Esophagus muscularis mucosa (tissue), 4 donors: Measurements from ENCODE around the gene CRYGN. TPM values are rescaled to one million over a fixed set of nuclear protein-coding genes. Genes with fewer than 3 reads are reported as not detected.

Experiments
- DNase-seq: peaks from one replicate; pipeline ENCODE4 v3.0.0-alpha.2; 2017; ENCODE audit errors: extremely low spot score
- H3K27ac ChIP-seq, 4 donors: fragments of 200-600 bp; sonication (generic); replicated peaks in 1 of 4; 1 replicate in 3 of 4; 2 replicates in 1 of 4; pipeline ENCODE4 v1.5.1; 2016 to 2019; ENCODE audit warnings: mild to moderate bottlenecking in 1 of 4
- H3K27me3 ChIP-seq, 4 donors: fragments of 200-600 bp; sonication (generic); one replicate each; pipeline versions ENCODE4 v1.5.1 to v1.6.0; 2016 to 2019
- H3K36me3 ChIP-seq, 4 donors: fragments of 200-600 bp; sonication (generic); one replicate each; pipeline ENCODE4 v1.5.1; 2016 to 2019
- H3K4me1 ChIP-seq, 4 donors: fragments of 200-600 bp; sonication (generic); one replicate each; pipeline ENCODE4 v1.5.1; 2016 to 2019
- H3K4me3 ChIP-seq, 4 donors: fragments of 200-600 bp; sonication (generic); 1 replicate in 2 of 4; 2 replicates in 2 of 4; pipeline ENCODE4 v1.5.1; 2016 to 2019; ENCODE audit warnings: mild to moderate bottlenecking in 4 of 4, moderate library complexity in 1 of 4
- H3K9me3 ChIP-seq, 4 donors: fragments of 200-600 bp; sonication (generic); 1 replicate in 3 of 4; 2 replicates in 1 of 4; pipeline ENCODE4 v1.5.1; 2016 to 2019
- CTCF ChIP-seq, 3 experiments: fragments of 200-600 bp in 2 of 3; fragments of 450-650 bp in 1 of 3; sonication (generic) in 2 of 3; IDR thresholded peaks; one replicate each; pipeline ENCODE4 v1.5.1; 2017 to 2019; ENCODE audit warnings: antibody characterized with exemption in 3 of 3, mild to moderate bottlenecking in 2 of 3, moderate library complexity in 1 of 3
- EP300 ChIP-seq: sonication (generic); formaldehyde crosslinking; IDR thresholded peaks from one replicate; pipeline ENCODE4 v1.6.1; 2017; ENCODE audit warnings: antibody characterized with exemption
- POLR2A ChIP-seq: fragments of 450-650 bp; IDR thresholded peaks from one replicate; pipeline ENCODE4 v1.6.1; 2017; ENCODE audit warnings: antibody characterized with exemption, moderate library complexity, mild to moderate bottlenecking, low read depth
- POLR2AphosphoS5 ChIP-seq, 2 donors: sonication (generic); formaldehyde crosslinking; IDR thresholded peaks; one replicate each; pipeline ENCODE4 v1.6.1; 2017; ENCODE audit warnings: antibody characterized with exemption in 2 of 2
- whole genome bisulfite sequencing: methylation state at CpG from one replicate; pipeline ENCODE4 v1.1.5; 2018; 5-methylcytosine and 5-hydroxymethylcytosine counted together
- intact Hi-C: fragments of 100-400 bp; cut with DNase I; formaldehyde crosslinking; loops from one replicate; pipeline ENCODE4 v1.15.1; 2023
- total RNA-seq, 4 donors: library from RNA; depleted of rRNA; stranded (reverse); fragments of >200 nt; gene quantifications; one replicate each; pipeline versions ENCODE4 v1.1.0 to v1.2.1, GENCODE V29; 2016

The CRYGN gene
- total RNA-seq, 4 donors from 2014 or later: under 0.01 to 1.3 (median 0.25) TPM

- no peak for DNase-seq
- Histone ChIP-seq H3K36me3 (no peaks in the 10 kb centered on the region), H3K27ac (no peak overlapping the region), H3K4me3 (no peak overlapping the region), H3K27me3 (peaks cover 0 to 14% (median 0%) of the 10 kb centered on the region in 4 donors), H3K4me1 (peaks cover 21 to 37% (median 33%) of the 10 kb centered on the region in 4 donors), H3K9me3 (no peaks in the 10 kb centered on the region)
- WGBS: 88% methylated on average over 1 of the region's 1 CpG
- intact Hi-C loops: loop anchor here (5.0 kb wide), 1 partner anchor 127 kb away; no protein-coding TSS in a partner anchor
- no peak for TF ChIP-seq POLR2AphosphoS5 (IDR thresholded peaks at IDR 0.05)
- TF ChIP-seq EP300: no peak
- no peak for TF ChIP-seq POLR2A
- TF ChIP-seq CTCF (IDR thresholded peaks at IDR 0.05): no peak
Measured at GRCh38 chr7:151444632-151445031, 4.7 kb upstream of the CRYGN start.

GRCh38 chr7:151442776-151443496 lies 3.0 kb upstream of the CRYGN start:
- Histone ChIP-seq H3K9me3 (no peaks in the 10 kb centered on the region), H3K4me3 (no peak overlapping the region), H3K36me3 (no peaks in the 10 kb centered on the region), H3K27me3 (peaks cover 0 to 23% (median 3%) of the 10 kb centered on the region in 4 donors), H3K4me1 (peaks cover 20 to 33% (median 31%) of the 10 kb centered on the region in 4 donors), H3K27ac (peak overlapping the region in 1 of 4 donors; percentile 6)
- intact Hi-C loops: no loop called here
- no peak for DNase-seq
- WGBS: 85% methylated on average over 10 of the region's 10 CpGs
- no peak for TF ChIP-seq POLR2AphosphoS5 (IDR thresholded peaks at IDR 0.05)
- TF ChIP-seq POLR2A: no peak
- no peak for TF ChIP-seq EP300
- no peak for TF ChIP-seq CTCF (IDR thresholded peaks at IDR 0.05)

DNA sequence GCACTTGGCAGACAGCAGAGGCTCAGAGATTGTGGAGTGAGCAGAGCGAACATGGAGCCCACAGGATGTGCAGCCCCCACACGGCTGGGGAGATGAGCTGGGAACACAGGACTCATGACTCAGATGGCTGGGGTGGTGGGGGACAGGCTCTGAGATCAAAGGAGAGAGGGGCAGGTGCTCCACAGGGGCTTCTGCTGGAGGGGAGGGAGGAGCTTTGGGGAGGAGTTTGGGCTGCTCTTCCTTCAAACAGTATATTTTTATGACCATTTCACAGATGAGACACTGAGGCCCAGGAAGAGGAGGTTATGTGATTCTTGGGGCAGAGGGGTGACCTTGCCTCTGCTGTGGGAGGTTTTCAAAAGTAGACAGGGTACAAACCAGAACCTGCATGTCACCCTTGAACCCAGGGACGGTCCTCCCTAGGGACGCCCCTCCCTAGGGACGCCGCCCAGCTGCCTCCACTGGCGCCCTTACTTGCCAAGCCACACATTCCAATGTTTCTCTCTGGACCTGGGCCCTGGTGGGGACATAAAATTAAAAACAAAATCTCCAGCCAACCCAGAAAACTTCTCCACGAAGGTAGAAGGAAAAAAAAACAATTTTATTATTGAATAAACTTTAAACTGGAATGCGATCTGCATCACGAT lies 981 bp upstream of the CRYGN start:
- no peak for DNase-seq
- Histone ChIP-seq H3K4me3 (no peak overlapping the region), H3K27me3 (peaks cover 0 to 31% (median 3%) of the 10 kb centered on the region in 4 donors), H3K36me3 (no peaks in the 10 kb centered on the region), H3K27ac (peak overlapping the region in 3 of 4 donors; percentile 11 to 44 (median 38)), H3K9me3 (no peaks in the 10 kb centered on the region), H3K4me1 (peaks cover 20 to 42% (median 30%) of the 10 kb centered on the region in 4 donors)
- TF ChIP-seq POLR2A: no peak
- TF ChIP-seq EP300: no peak
- TF ChIP-seq CTCF (IDR thresholded peaks at IDR 0.05): no peak
- no peak for TF ChIP-seq POLR2AphosphoS5 (IDR thresholded peaks at IDR 0.05)
- WGBS: 56% methylated on average over 10 of the region's 10 CpGs
- intact Hi-C loops: no loop called here

DNA sequence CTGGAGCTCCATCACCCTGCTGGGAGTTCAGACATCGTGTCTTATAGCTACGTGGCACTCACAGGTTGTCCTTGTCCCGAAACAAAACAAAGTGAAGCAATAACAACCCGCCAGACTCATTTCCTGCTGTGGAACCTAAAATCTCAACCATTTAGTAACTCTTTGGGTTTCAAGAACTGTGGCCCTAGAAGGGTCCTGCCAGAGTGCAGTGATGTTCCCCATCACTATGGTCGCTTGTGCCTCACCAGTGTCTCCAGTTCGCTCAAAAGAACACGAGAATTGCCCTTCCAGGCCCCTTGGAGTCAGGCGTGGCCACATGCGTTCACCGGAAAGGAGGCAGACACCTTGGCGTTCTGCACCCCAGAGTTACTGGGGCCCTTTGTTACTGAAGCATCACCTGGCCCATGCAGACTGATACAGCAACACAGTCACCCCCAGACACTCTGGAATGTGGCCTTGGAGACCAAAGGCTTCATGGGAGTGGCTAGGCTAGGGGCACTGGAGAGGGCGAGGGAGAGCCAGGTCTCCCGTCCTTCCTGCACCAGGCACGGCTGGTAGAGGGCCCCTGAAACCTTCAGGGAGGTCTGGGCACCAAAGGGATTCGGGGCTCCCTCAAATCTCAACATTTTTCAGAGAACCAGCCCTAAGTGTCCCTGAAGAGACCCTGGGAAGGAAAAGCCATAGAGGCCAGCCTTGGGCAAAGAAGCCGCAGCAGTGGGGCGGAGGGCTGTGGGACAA lies 908 bp downstream of the CRYGN start:
- no peak for DNase-seq
- H3K27me3 ChIP-seq: peaks cover 0 to 31% (median 3%) of the 10 kb centered on the region in 4 donors
- H3K4me3 ChIP-seq: peak overlapping the region in 1 of 4 donors; percentile 41
- H3K4me1 ChIP-seq: peaks cover 20 to 42% (median 30%) of the 10 kb centered on the region in 4 donors
- no peak overlapping the region for H3K27ac ChIP-seq
- TF ChIP-seq POLR2A: no peak
- no peak for TF ChIP-seq POLR2AphosphoS5 (IDR thresholded peaks at IDR 0.05)
- no peak for TF ChIP-seq EP300
- no peak for TF ChIP-seq CTCF (IDR thresholded peaks at IDR 0.05)
- intact Hi-C loops: no loop called here
- no peaks in the 10 kb centered on the region for H3K9me3 ChIP-seq
- 92% methylated on average over 16 of the region's 17 CpGs for WGBS
- no peaks in the 10 kb centered on the region for H3K36me3 ChIP-seq
